Lower leg skin (tissue), 4 donors: Measurements from ENCODE around the gene TULP4. TPM values are rescaled to one million over a fixed set of nuclear protein-coding genes. Genes with fewer than 3 reads are reported as not detected.
A peak's percentile ranks its signal among the peaks of the same experiment; 100 is the strongest.

Experiments used
- DNase-seq, 2 donors: peaks; one replicate each; pipeline ENCODE4 v3.0.0-alpha.2; 2019; ENCODE audit warnings: low spot score in 2 of 2
- H3K4me3 ChIP-seq: fragments of 200-600 bp; sonication (generic); 2 replicates; pipeline ENCODE4 v1.5.1; 2017; ENCODE audit warnings: mild to moderate bottlenecking, low read depth; ENCODE audit not compliant: poor library complexity, severe bottlenecking
- CTCF ChIP-seq, 3 donors: fragments of 450-650 bp; IDR thresholded peaks; one replicate each; pipeline ENCODE4 v1.5.1; 2016; ENCODE audit warnings: antibody characterized with exemption in 3 of 3, mild to moderate bottlenecking in 3 of 3, moderate library complexity in 2 of 3
- POLR2A ChIP-seq, 2 donors: fragments of 450-650 bp; IDR thresholded peaks; one replicate each; pipeline ENCODE4 v1.6.1; 2016 to 2017; ENCODE audit warnings: antibody characterized with exemption in 2 of 2, mild to moderate bottlenecking in 1 of 2, moderate library complexity in 1 of 2
- WGBS, 2 donors: methylation state at CpG; one replicate each; pipeline ENCODE4 v1.1.5; 2018; 5-methylcytosine and 5-hydroxymethylcytosine counted together
- intact Hi-C: fragments of 100-400 bp; cut with DNase I; formaldehyde crosslinking; loops from one replicate; pipeline ENCODE4 v1.15.0; 2023; ENCODE audit warnings: low total_unique reads
- total RNA-seq, 4 donors: library from RNA; depleted of rRNA; stranded (reverse); fragments of >200 nt; gene quantifications; one replicate each; pipeline ENCODE4 v1.1.0, GENCODE V29; 2016

TULP4 gene
- total RNA-seq, 4 donors from 2014 or later = 141 to 198 (median 148) TPM

GRCh38 chr6:158498362-158498761, 186.1 kb downstream of the TULP4 start:
- WGBS, 2 donors = 92 to 94% methylated on average over 6 of the region's 6 CpGs
- H3K4me3 ChIP-seq = no peak overlapping the region
- DNase-seq = no peak
- TF ChIP-seq CTCF (IDR thresholded peaks at IDR 0.05) (no peak), POLR2A (IDR thresholded peaks at IDR 0.05) (no peak)
- intact Hi-C loops = no loop called here

GRCh38 chr6:158499601-158500000, 187.3 kb downstream of the TULP4 start:
- intact Hi-C loops = no loop called here
- DNase-seq = no peak
- no peak overlapping the region for H3K4me3 ChIP-seq
- WGBS, 2 donors = 95 to 100% methylated on average over 1 of the region's 1 CpG
- no peak for TF ChIP-seq POLR2A (IDR thresholded peaks at IDR 0.05)
- no peak for TF ChIP-seq CTCF (IDR thresholded peaks at IDR 0.05)

GRCh38 chr6:158500016-158500735, 187.9 kb downstream of the TULP4 start:
- intact Hi-C loops = no loop called here
- 91% methylated on average over 8 of the region's 8 CpGs for WGBS, 2 donors

GRCh38 chr6:158501360-158502262, 189.3 kb downstream of the TULP4 start:
- TF ChIP-seq POLR2A (IDR thresholded peaks at IDR 0.05) = no peak
- TF ChIP-seq CTCF (IDR thresholded peaks at IDR 0.05) = no peak
- intact Hi-C loops = no loop called here

More at GRCh38 chr6:158500016-158500735, 187.9 kb downstream of the TULP4 start:
- TF ChIP-seq POLR2A (IDR thresholded peaks at IDR 0.05) (no peak), CTCF (IDR thresholded peaks at IDR 0.05) (no peak)
- no peak overlapping the region for H3K4me3 ChIP-seq
- DNase-seq = no peak

GRCh38 chr6:158502263-158502950, 190.1 kb downstream of the TULP4 start:
- intact Hi-C loops = no loop called here
- WGBS, 2 donors = 97 to 99% methylated on average over 22 to 32 of the region's 43 CpGs
- DNase-seq = peak in 1 of 2 donors; percentile 83
- no peak overlapping the region for H3K4me3 ChIP-seq
- TF ChIP-seq CTCF (IDR thresholded peaks at IDR 0.05) = no peak
- TF ChIP-seq POLR2A (IDR thresholded peaks at IDR 0.05) = no peak

More at GRCh38 chr6:158501360-158502262, 189.3 kb downstream of the TULP4 start:
- no peak overlapping the region for H3K4me3 ChIP-seq
- WGBS, 2 donors = 97% methylated on average over 15 to 26 of the region's 26 CpGs
- no peak for DNase-seq
